ENCODE data around the gene TNNT2.

DNA sequence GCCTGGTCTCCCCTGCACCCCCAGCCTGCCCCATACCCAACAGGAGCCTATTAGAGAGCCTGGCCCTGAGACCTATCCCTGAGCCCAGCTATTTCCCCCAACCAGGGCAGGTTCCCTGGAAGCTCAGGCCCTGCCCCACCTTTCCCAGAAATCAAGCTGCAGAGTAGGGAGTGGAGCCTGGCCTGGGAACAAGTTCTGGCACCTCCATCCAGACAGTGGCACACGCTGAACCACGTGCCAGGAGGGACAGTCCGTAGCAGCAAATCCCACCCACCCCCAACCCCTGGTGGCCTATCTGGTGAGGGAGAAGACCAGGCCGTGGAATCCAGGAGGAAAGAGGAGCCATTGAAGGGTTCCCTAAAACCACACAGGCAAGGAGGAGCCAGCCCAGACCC, 22.6 kb downstream of the TNNT2 start:
- no peak for TF ChIP-seq POLR2AphosphoS5 (IDR thresholded peaks at IDR 0.05; ENCODE audit: insufficient read depth, low read depth, low read length)
- TF ChIP-seq, protein P1, sequence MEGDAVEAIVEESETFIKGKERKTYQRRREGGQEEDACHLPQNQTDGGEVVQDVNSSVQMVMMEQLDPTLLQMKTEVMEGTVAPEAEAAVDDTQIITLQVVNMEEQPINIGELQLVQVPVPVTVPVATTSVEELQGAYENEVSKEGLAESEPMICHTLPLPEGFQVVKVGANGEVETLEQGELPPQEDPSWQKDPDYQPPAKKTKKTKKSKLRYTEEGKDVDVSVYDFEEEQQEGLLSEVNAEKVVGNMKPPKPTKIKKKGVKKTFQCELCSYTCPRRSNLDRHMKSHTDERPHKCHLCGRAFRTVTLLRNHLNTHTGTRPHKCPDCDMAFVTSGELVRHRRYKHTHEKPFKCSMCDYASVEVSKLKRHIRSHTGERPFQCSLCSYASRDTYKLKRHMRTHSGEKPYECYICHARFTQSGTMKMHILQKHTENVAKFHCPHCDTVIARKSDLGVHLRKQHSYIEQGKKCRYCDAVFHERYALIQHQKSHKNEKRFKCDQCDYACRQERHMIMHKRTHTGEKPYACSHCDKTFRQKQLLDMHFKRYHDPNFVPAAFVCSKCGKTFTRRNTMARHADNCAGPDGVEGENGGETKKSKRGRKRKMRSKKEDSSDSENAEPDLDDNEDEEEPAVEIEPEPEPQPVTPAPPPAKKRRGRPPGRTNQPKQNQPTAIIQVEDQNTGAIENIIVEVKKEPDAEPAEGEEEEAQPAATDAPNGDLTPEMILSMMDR (IDR thresholded peaks at IDR 0.05; ENCODE audit: extremely low read depth in 1 of 2, insufficient read depth in 1 of 2, low read depth in 1 of 2, low read length in 2 of 2): no peak
- TF ChIP-seq, protein P2, sequence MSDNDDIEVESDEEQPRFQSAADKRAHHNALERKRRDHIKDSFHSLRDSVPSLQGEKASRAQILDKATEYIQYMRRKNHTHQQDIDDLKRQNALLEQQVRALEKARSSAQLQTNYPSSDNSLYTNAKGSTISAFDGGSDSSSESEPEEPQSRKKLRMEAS (IDR thresholded peaks at IDR 0.05; ENCODE audit: insufficient read depth, insufficient read length): no peak

Data from endothelial cell of umbilical vein (primary cell).